Keratinocyte (primary cell): ENCODE results near the gene ABCC3. TPM values are rescaled to one million over a fixed set of nuclear protein-coding genes. Genes with fewer than 3 reads are reported as not detected.

Experiments
- DNase-seq: peaks from one replicate; pipeline ENCODE4 v3.0.0-alpha.2; 2011; ENCODE audit warnings: low read depth, missing footprints, low spot score
- FAIRE-seq: peaks from 2 replicates; lab custom pipeline; 2011; peaks lifted over from hg19 to GRCh38; lab: Jason Lieb, UNC
- H2AFZ ChIP-seq: 2 replicates; pipeline ENCODE4 v1.6.0; 2012; ENCODE audit warnings: low read length, control low read depth, inconsistent platforms; ENCODE audit not compliant: control insufficient read depth
- H3K27ac ChIP-seq: 2 replicates; pipeline ENCODE4 v1.5.1; 2011; ENCODE audit warnings: low read length; ENCODE audit not compliant: control insufficient read depth, insufficient read depth
- H3K27me3 ChIP-seq: 3 replicates; pipeline ENCODE4 v1.6.0; 2011; ENCODE audit warnings: low read length; ENCODE audit not compliant: control insufficient read depth, insufficient read depth; ENCODE audit errors: extremely low read depth
- H3K36me3 ChIP-seq, 2 experiments: 2 replicates in 1 of 2; 3 replicates in 1 of 2; pipeline ENCODE4 v1.5.1; 2011; ENCODE audit warnings: low read length in 2 of 2, mild to moderate bottlenecking in 1 of 2; ENCODE audit not compliant: control insufficient read depth in 2 of 2, insufficient read depth in 2 of 2; ENCODE audit errors: extremely low read depth in 1 of 2
- H3K4me1 ChIP-seq: 3 replicates; pipeline ENCODE4 v1.5.1; 2011; ENCODE audit warnings: low read length; ENCODE audit not compliant: control insufficient read depth, insufficient read depth; ENCODE audit errors: extremely low read depth
- H3K4me2 ChIP-seq: 3 replicates; pipeline ENCODE4 v1.6.0; 2011; ENCODE audit warnings: low read depth, low read length; ENCODE audit not compliant: control insufficient read depth, insufficient read depth; ENCODE audit errors: extremely low read depth
- H3K4me3 ChIP-seq, 3 experiments: fragments of 200-600 bp in 1 of 3; sonication (generic) in 1 of 3; 2 replicates in 2 of 3; 3 replicates in 1 of 3; pipeline ENCODE4 v1.5.1; 2011 to 2016; ENCODE audit warnings: low read length in 3 of 3, mild to moderate bottlenecking in 3 of 3, control low read depth in 2 of 3, inconsistent platforms in 1 of 3, low read depth in 1 of 3, mixed read lengths in 1 of 3, mixed run types in 1 of 3, moderate library complexity in 1 of 3; ENCODE audit not compliant: control insufficient read depth in 2 of 3, insufficient read depth in 2 of 3; ENCODE audit errors: extremely low read depth in 1 of 3
- H3K79me2 ChIP-seq: 2 replicates; pipeline ENCODE4 v1.6.0; 2012; ENCODE audit warnings: low read length; ENCODE audit not compliant: control insufficient read depth, insufficient read depth
- H3K9ac ChIP-seq: 3 replicates; pipeline ENCODE4 v1.6.0; 2011; ENCODE audit warnings: low read length; ENCODE audit not compliant: control insufficient read depth, insufficient read depth; ENCODE audit errors: extremely low read depth
- H3K9me1 ChIP-seq: 3 replicates; pipeline ENCODE4 v1.6.0; 2011; ENCODE audit warnings: low read length; ENCODE audit not compliant: control insufficient read depth, insufficient read depth; ENCODE audit errors: extremely low read depth
- H3K9me3 ChIP-seq: 2 replicates; pipeline ENCODE4 v1.5.1; 2012; ENCODE audit warnings: low read depth, low read length; ENCODE audit not compliant: control insufficient read depth
- H4K20me1 ChIP-seq: 3 replicates; pipeline ENCODE4 v1.6.0; 2011; ENCODE audit warnings: low read length; ENCODE audit not compliant: control insufficient read depth, insufficient read depth; ENCODE audit errors: extremely low read depth
- EZH2 ChIP-seq: IDR thresholded peaks from one replicate; pipeline ENCODE4 v1.6.1; 2012; ENCODE audit warnings: inconsistent platforms, mild to moderate bottlenecking, low read length, moderate library complexity
- dilution Hi-C: fragments of 300-500 bp; cut with MboI; formaldehyde crosslinking; loops from one replicate; pipeline ENCODE4 v1.7.0; 2020; ENCODE audit warnings: low sequenced_read_pairs; ENCODE audit not compliant: extremely low pct_ligation_motif_present
- polyA plus RNA-seq, 5 experiments: library from polyadenylated mRNA; depleted of rRNA in 3 of 5; stranded (reverse) in 3 of 5; stranded (forward) in 1 of 5; unstranded in 1 of 5; fragments of >200 nt; gene quantifications; 1 replicate in 1 of 5; 2 replicates in 3 of 5; 3 replicates in 1 of 5; pipeline versions ENCODE4 v1.2.1 to v1.2.3, GENCODE V29; 2011 to 2012; ENCODE audit warnings: missing spikeins in 2 of 5, low read depth in 1 of 5, low replicate concordance in 1 of 5
- TF ChIP-seq, protein P1 (sequence below), 3 experiments: IDR thresholded peaks in 1 of 3; conservative IDR thresholded peaks in 1 of 3; optimal IDR thresholded peaks in 1 of 3; 2 replicates in 2 of 3; 3 replicates in 1 of 3; pipeline versions ENCODE3 to v1.5.1; 2011; ENCODE audit warnings: low read length in 3 of 3, mild to moderate bottlenecking in 3 of 3, moderate library complexity in 2 of 3, control low read depth in 1 of 3, inconsistent platforms in 1 of 3; ENCODE audit not compliant: insufficient read depth in 2 of 3; ENCODE audit errors: extremely low read depth in 1 of 3

Gene ABCC3
- polyA plus RNA-seq, 1 donor (not counting 4 experiments of a cell fraction or from before 2014, with no cell fraction given): 41.7 TPM

DNA sequence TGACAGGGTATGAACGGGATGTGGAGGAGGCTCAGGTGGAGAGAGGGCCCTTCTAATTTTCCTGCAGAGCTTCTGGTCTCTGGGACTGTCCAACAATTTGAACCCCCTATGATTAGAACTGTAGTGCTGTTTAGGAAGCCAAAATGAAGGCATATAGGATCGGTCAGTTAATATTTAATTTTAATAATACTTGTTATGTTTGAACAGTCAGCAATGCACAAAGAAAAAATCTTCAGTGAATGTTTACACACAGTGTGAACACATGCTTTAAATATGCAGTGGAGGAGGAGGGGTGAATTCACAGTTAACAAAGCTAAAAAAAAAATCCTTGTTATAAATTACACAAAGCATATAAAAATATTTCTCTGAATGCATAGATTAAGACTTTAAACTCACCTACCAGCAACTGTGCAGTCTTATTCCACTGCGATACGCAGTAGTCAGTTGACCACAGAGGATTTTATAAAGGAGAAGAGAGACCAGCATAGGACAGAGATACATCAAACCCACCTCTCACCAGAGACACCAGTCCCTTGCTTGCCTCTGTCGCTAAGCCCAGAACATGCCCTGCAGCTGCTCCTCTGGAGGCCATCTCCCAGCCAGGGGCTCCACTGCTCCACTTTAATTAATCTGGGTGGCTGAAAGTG lies 58.5 kb downstream of the ABCC3 start:
- H2AFZ ChIP-seq: no peak overlapping the region
- DNase-seq (no peak), FAIRE-seq (no peak)
- H4K20me1 ChIP-seq: peaks cover 2% of the 10 kb centered on the region
- dilution Hi-C loops: no loop called here
- no peaks in the 10 kb centered on the region for H3K9me1 ChIP-seq
- no peaks in the 10 kb centered on the region for H3K27me3 ChIP-seq
- no peaks in the 10 kb centered on the region for H3K79me2 ChIP-seq
- peaks cover 23 to 54% of the 10 kb centered on the region in 2 experiments for H3K36me3 ChIP-seq
- H3K9me3 ChIP-seq: no peaks in the 10 kb centered on the region
- TF ChIP-seq, protein P1, sequence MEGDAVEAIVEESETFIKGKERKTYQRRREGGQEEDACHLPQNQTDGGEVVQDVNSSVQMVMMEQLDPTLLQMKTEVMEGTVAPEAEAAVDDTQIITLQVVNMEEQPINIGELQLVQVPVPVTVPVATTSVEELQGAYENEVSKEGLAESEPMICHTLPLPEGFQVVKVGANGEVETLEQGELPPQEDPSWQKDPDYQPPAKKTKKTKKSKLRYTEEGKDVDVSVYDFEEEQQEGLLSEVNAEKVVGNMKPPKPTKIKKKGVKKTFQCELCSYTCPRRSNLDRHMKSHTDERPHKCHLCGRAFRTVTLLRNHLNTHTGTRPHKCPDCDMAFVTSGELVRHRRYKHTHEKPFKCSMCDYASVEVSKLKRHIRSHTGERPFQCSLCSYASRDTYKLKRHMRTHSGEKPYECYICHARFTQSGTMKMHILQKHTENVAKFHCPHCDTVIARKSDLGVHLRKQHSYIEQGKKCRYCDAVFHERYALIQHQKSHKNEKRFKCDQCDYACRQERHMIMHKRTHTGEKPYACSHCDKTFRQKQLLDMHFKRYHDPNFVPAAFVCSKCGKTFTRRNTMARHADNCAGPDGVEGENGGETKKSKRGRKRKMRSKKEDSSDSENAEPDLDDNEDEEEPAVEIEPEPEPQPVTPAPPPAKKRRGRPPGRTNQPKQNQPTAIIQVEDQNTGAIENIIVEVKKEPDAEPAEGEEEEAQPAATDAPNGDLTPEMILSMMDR (optimal IDR thresholded peaks at IDR 0.05 in 1 of 3, IDR thresholded peaks at IDR 0.05 in 1 of 3, conservative IDR thresholded peaks at IDR 0.05 in 1 of 3; ENCODE audit: extremely low read depth in 1 of 3, insufficient read depth in 2 of 3, low read length in 3 of 3): no peak
- TF ChIP-seq EZH2: no peak
- no peak overlapping the region for H3K9ac ChIP-seq
- H3K4me1 ChIP-seq: peaks cover 8% of the 10 kb centered on the region
- H3K4me2 ChIP-seq: no peak overlapping the region
- no peak overlapping the region for H3K4me3 ChIP-seq
- H3K27ac ChIP-seq: no peak overlapping the region

DNA sequence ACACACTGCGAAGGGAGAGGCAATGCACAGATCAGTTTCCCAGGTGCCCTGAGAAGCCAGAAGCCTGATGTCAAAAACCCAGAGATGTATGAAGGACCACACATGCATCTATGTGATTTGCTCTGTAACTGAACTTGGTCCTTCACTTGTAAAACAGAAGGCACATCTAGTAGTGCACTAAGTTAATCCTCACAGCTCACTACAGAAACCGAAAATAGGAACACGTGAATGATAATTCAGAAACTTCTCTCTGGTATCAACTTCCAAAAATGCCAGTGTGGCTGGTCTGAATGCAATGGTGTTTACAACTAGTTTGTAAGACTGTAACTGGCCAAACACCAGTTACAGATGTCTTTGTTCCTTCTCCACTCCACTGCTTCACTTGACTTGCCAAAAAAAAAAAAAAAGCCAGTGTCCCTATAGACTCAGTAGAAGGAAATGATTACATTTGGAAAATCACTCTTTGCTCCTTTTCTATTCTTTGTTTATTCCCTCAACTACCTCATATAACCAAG lies 61.7 kb downstream of the ABCC3 start:
- Histone ChIP-seq H3K9me1 (no peaks in the 10 kb centered on the region), H4K20me1 (peaks cover 2% of the 10 kb centered on the region), H3K27ac (no peak overlapping the region), H3K4me3 (no peak overlapping the region), H3K27me3 (no peaks in the 10 kb centered on the region), H3K79me2 (peaks cover 6% of the 10 kb centered on the region), H3K9ac (no peak overlapping the region), H3K9me3 (no peaks in the 10 kb centered on the region), H3K36me3 (peaks cover 29 to 64% of the 10 kb centered on the region in 2 experiments), H2AFZ (no peak overlapping the region), H3K4me1 (peaks cover 6% of the 10 kb centered on the region), H3K4me2 (no peak overlapping the region)
- no peak for DNase-seq
- TF ChIP-seq, protein P1 (optimal IDR thresholded peaks at IDR 0.05 in 1 of 3, IDR thresholded peaks at IDR 0.05 in 1 of 3, conservative IDR thresholded peaks at IDR 0.05 in 1 of 3; ENCODE audit: extremely low read depth in 1 of 3, insufficient read depth in 2 of 3, low read length in 3 of 3): no peak
- TF ChIP-seq EZH2: no peak
- dilution Hi-C loops: no loop called here
- no peak for FAIRE-seq
